BJ (cell line): ENCODE measurements around the gene GOLGA3. TPM values are rescaled to one million over a fixed set of nuclear protein-coding genes. Genes with fewer than 3 reads are reported as not detected.
"Not testable (repeated sequence)": the region's sequence is repeated elsewhere in the genome, so short reads cannot be mapped to it uniquely, and the experiment has no call there.

Experiments used
- CTCF ChIA-PET: fragments of 350-600 bp; formaldehyde crosslinking; extraction: SDS; loops from one replicate; lab custom pipeline; 2021; ENCODE audit warnings: antibody characterized with exemption, inconsistent platforms; lab: Yijun Ruan, JAX
- POLR2A ChIA-PET: fragments of 300-600 bp; sonication (Branson Sonifier 250); formaldehyde crosslinking; extraction: SDS; loops from one replicate; lab custom pipeline; 2021; ENCODE audit warnings: antibody characterized with exemption; lab: Charles Lee
- DNase-seq: peaks from one replicate; pipeline ENCODE4 v3.0.0-alpha.2; 2011; ENCODE audit warnings: low read depth
- H3K27me3 ChIP-seq: 2 replicates; pipeline ENCODE4 v1.6.0; 2011; ENCODE audit warnings: low read length; ENCODE audit not compliant: control insufficient read depth, insufficient read depth
- H3K36me3 ChIP-seq: 2 replicates; pipeline ENCODE4 v1.5.1; 2011; ENCODE audit warnings: low read length; ENCODE audit not compliant: control insufficient read depth, insufficient read depth
- H3K4me3 ChIP-seq: 2 replicates; pipeline ENCODE4 v1.5.1; 2011; ENCODE audit warnings: low read depth, mild to moderate bottlenecking, control low read depth, low read length
- CTCF ChIP-seq: IDR thresholded peaks from 2 replicates; pipeline ENCODE4 v1.5.1; 2011; ENCODE audit warnings: low read depth, mild to moderate bottlenecking, control low read depth, inconsistent platforms, low read length, moderate library complexity; ENCODE audit not compliant: insufficient read depth
- polyA minus RNA-seq: library from RNA; depleted of rRNA, polyadenylated mRNA; stranded (reverse); fragments of >200 nt; gene quantifications from 2 replicates; pipeline ENCODE4 v1.2.3, GENCODE V29; 2011; rRNA and poly(A)+ RNA removed
- polyA plus RNA-seq: library from polyadenylated mRNA; depleted of rRNA; stranded (reverse); fragments of >200 nt; gene quantifications from 2 replicates; pipeline ENCODE4 v1.2.3, GENCODE V29; 2011; rRNA removed

GOLGA3 gene
- polyA plus RNA-seq (23.6 and 26.0 TPM in 2 replicates), polyA minus RNA-seq (71.7 and 76.9 TPM in 2 replicates)

GRCh38 chr12:132828706-132829534 lies at the start of gene GOLGA3:
GOLGA3 (minus strand) TSS chr12:132828869; CDS start chr12:132822128, 6,741 bp downstream.
- ChIA-PET CTCF (no interaction called here), POLR2A (no interaction called here)
- TF ChIP-seq CTCF = no peak
- Histone ChIP-seq H3K36me3 (peaks cover 15% of the 10 kb centered on the region), H3K27me3 (no peaks in the 10 kb centered on the region), H3K4me3 (peak within 1 kb of the TSS; percentile 96)
- peak; percentile 41 for DNase-seq

- DNase-seq, H3K4me3 ChIP-seq, POLR2A ChIA-PET, CTCF ChIA-PET, H3K27me3 ChIP-seq: not testable (repeated sequence)
- H3K36me3 ChIP-seq = peaks cover 18% of the 10 kb centered on the region
These were observed 46.0 kb upstream of the GOLGA3 start for GRCh38 chr12:132874620-132875019.

DNA sequence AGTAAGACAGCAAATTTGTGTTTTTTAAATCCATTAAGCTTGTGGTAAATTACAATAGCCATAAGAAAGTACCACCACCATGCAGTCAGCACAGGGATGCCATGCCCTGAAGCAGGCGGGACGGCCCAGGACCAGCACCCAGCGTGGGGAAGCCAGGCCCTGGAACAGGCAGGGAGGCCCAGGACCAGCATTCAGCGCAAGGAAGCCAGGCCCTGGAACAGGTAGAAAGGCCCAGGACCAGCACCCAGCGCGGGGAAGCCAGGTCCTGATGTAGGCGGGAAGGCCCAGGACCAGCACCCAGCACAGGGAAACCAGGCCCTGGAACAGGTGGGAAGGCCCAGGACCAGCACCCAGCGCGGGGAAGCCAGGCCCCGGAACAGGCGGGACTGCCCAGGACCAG lies 45.5 kb upstream of the GOLGA3 start:
- no peaks in the 10 kb centered on the region for H3K27me3 ChIP-seq
- no peak overlapping the region for H3K4me3 ChIP-seq
- POLR2A ChIA-PET = no interaction called here
- CTCF ChIA-PET = no interaction called here
- peaks cover 23% of the 10 kb centered on the region for H3K36me3 ChIP-seq
- no peak for DNase-seq
- TF ChIP-seq CTCF = no peak

DNA sequence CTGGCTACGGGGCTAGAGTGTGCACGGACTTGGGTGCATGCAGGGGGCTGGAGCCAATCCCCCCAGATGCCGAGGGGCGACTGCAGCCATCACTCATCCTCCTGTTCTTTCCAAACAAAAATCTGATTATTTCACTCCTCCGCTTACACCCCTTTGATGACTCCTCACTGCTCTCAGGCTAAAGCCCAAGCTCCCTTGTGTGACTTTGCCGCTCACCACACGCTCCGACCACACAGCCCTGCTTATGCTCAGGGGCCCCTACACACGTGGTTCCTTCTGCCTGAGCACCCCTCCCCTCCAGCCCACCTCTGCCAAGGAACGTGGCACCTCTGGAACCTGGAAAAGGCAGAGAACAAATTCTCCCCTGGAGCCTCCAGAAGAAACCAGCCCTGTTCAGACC lies 45.1 kb upstream of the GOLGA3 start:
- CTCF ChIA-PET = interaction anchor here (0.6 kb wide), 1 partner anchor 27 kb away, joined by 3 read pairs; no protein-coding TSS in a partner anchor
- POLR2A ChIA-PET = no interaction called here
- Histone ChIP-seq H3K27me3 (no peaks in the 10 kb centered on the region), H3K36me3 (peaks cover 23% of the 10 kb centered on the region), H3K4me3 (no peak overlapping the region)
- no peak for TF ChIP-seq CTCF
- DNase-seq = no peak

DNA sequence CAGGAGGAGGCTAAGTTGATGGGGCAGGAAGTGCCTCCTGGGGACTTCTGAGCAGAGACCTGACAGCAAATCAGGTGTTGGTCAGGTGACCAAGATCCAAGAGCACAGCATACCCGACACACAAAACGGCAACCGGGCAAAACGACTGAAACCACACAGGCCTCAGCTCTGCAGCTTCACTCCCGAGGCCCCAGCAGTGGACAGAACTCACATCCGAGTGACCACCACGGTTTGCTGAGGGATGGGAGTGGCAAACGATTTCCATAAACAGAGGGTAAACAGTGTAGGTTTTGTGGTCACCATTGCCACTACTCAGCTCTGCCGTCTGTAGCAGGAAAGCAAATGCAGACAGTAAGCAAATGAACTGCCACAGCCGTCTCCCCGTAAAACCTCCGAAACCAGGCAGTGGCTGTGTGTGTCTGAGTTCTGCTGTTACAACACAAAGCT lies 44.3 kb upstream of the GOLGA3 start:
- H3K27me3 ChIP-seq = no peaks in the 10 kb centered on the region
- no peak for TF ChIP-seq CTCF
- ChIA-PET CTCF (interaction anchor here (0.6 to 0.7 kb wide), 2 partner anchors 27 to 129 kb away, joined by 3 read pairs; no protein-coding TSS in a partner anchor), POLR2A (no interaction called here)
- no peak for DNase-seq
- H3K4me3 ChIP-seq = no peak overlapping the region
- H3K36me3 ChIP-seq = peaks cover 26% of the 10 kb centered on the region
